RWPE1 (cell line): ENCODE data around the gene C19orf38.

Source experiments
- CTCF ChIA-PET: fragments of 350-600 bp; sonication (Branson Sonifier 250); formaldehyde crosslinking; extraction: SDS; loops from one replicate; lab custom pipeline; 2021; lab: Yijun Ruan, JAX
- POLR2A ChIA-PET: fragments of 400-600 bp; formaldehyde crosslinking; extraction: SDS; loops from one replicate; lab custom pipeline; 2020; ENCODE audit warnings: antibody characterized with exemption; ENCODE audit not compliant: low non-redundant PET; lab: Yijun Ruan, JAX
- DNase-seq: peaks from one replicate; pipeline ENCODE4 v3.0.0; 2012; ENCODE audit warnings: low spot score
- H3K27ac ChIP-seq: fragments of 450-650 bp; 2 replicates; pipeline ENCODE4 v1.5.1; 2017
- TF ChIP-seq, protein P1 (sequence below): fragments of 450-650 bp; conservative IDR thresholded peaks from 2 replicates; pipeline ENCODE4 v1.5.1; 2017; ENCODE audit warnings: low read depth, mild to moderate bottlenecking

The C19orf38 gene

DNA sequence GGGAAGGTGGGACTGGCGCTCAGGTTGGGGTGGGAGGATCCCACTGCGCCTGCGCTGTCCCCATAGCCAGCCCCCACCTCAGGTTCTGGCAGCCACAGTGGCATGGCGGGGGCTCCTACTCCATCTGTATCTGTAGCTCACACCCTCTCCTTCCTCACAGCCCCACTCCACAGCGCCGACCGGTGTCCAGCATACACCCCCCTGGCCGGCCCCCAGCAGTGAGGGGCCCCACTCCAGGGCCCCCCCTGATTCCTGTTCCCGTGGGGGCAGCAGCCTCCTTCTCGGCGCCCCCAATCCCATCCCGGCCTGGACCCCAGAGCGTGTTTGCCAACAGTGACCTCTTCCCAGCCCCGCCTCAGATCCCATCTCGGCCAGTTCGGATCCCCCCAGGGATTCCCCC is 18.2 kb upstream of the C19orf38 start:
- DNase-seq, result no peak
- ChIA-PET CTCF (interaction anchor here (0.6 to 2.0 kb wide), 3 partner anchors 17 to 112 kb away, joined by 3 to 9 read pairs (median 4); partner anchors contain the start of gene DNM2), POLR2A (no interaction called here)
- peak overlapping the region; percentile 41 for H3K27ac ChIP-seq
- TF ChIP-seq, protein P1, sequence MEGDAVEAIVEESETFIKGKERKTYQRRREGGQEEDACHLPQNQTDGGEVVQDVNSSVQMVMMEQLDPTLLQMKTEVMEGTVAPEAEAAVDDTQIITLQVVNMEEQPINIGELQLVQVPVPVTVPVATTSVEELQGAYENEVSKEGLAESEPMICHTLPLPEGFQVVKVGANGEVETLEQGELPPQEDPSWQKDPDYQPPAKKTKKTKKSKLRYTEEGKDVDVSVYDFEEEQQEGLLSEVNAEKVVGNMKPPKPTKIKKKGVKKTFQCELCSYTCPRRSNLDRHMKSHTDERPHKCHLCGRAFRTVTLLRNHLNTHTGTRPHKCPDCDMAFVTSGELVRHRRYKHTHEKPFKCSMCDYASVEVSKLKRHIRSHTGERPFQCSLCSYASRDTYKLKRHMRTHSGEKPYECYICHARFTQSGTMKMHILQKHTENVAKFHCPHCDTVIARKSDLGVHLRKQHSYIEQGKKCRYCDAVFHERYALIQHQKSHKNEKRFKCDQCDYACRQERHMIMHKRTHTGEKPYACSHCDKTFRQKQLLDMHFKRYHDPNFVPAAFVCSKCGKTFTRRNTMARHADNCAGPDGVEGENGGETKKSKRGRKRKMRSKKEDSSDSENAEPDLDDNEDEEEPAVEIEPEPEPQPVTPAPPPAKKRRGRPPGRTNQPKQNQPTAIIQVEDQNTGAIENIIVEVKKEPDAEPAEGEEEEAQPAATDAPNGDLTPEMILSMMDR, result no peak

DNA sequence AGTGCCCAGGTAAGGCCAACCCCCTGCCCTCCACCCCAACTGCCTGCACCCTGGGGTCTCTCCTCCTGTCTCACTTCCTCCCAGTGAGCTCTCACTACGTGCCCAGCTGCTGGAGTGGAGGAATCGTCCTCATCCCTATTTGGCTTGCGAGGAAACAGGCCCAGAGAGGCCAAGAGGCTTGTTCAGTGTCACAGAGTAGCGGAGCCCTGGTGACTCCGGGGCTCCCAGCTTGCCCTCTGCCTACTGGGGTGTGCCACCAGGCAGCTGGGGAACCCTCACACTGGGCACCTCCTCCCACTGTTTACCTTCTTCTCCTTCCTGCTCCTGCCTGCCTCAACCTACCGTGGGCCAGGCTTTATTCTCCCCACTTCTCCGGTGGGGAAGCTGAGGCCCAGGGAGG is 17.8 kb upstream of the C19orf38 start:
- CTCF ChIA-PET, result interaction anchor here (0.5 to 2.0 kb wide), 5 partner anchors 17 to 356 kb away, joined by 3 to 9 read pairs (median 3); partner anchors contain the start of gene DNM2
- peak overlapping the region; percentile 41 for H3K27ac ChIP-seq
- POLR2A ChIA-PET, result no interaction called here
- TF ChIP-seq, protein P1, result no peak
- no peak for DNase-seq

DNA sequence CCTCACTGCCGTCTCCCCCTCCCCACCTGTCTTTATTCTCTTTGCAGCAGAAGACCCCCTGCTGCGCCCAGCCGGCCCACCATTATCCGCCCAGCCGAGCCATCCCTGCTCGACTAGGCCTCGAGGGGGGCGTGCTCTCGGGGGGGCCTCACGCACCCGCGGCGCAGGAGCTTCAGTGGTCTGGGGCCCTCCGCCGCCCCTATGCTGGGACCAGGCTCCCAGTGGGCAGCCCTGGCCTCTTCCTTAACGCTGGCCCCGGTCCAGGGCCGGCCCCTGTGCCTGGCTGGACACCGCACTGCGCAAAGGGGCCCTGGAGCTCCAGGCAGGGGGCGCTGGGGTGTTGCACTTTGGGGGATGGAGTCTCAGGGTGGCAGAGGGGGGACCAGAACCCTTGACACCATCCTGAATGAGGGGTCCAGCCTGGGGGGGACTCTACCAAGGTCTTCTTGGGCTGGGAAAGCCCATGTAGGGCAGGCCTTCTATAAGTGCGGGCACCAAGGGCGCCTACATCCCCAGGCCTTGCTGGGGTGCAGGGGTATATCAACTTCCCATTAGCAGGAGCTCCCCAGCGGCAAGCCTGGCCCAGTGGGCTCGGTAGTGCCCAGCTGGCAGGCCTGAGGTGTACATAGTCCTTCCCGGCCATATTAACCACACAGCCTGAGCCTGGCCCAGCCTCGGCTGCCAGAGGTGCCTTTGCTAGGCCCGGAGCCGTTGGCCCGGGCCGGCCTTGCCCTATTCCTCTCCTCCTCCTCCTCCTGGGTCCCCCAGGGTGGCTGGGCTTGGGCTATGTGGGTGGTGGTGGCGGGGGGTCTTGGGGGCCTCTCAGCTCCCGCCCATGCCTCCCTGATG is 17.1 kb upstream of the C19orf38 start:
- ChIA-PET POLR2A (no interaction called here), CTCF (interaction anchor here (0.5 to 2.0 kb wide), 6 partner anchors 18 to 357 kb away, joined by 3 to 9 read pairs (median 3); partner anchors contain the start of gene DNM2)
- peak overlapping the region; percentile 54 for H3K27ac ChIP-seq
- TF ChIP-seq, protein P1, result no peak
- no peak for DNase-seq

DNA sequence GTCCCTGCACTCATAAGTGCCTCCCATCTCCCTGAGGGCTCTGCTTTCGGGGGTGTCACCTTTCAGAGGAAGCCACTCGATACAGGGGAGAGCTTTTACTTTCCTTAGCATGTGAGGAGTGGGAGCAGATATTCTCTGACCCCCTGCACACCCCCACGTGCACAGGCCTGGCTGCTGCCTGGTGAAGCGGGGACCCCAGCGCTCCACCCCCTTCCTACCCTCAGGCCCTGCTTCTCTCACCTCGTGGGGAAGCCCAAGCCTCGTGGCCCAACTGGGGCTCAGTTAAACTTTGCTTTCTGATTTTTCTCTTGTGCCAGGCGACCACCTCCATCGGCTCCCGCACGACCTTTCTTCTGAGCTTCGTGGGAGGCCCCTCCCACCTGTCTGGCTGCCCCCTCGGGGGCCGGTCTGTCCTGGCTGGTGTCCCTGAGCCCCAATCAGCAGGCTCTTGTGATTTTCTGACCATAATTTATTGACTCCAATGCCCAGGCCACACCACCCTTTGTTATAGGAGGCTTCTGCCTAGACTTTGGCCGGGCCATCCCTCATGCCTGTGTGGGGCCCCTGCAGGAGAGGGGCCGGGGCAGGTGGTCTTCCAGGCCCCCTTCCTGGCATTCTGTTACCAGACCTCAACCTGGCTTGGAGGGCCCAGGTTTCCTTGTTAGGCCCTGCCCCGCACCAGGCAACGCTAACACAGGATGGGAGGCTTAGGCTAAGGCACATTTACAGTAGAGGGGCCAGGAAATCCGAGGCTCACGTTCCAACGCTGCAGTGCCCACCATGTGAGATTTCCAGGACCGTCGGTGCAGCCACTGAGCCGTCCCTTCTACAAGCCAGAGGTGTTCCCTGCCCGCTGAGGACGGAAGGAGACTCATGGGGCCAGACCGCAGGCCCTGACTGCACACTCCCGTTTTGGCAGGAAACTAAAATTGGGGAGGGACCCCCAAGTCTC is 16.0 kb upstream of the C19orf38 start:
- ChIA-PET POLR2A (no interaction called here), CTCF (interaction anchor here (0.6 kb wide), 2 partner anchors 31 to 115 kb away, joined by 3 to 4 read pairs; no protein-coding TSS in a partner anchor)
- H3K27ac ChIP-seq, result peak overlapping the region; percentile 54
- TF ChIP-seq, protein P1, result no peak
- DNase-seq, result no peak

DNA sequence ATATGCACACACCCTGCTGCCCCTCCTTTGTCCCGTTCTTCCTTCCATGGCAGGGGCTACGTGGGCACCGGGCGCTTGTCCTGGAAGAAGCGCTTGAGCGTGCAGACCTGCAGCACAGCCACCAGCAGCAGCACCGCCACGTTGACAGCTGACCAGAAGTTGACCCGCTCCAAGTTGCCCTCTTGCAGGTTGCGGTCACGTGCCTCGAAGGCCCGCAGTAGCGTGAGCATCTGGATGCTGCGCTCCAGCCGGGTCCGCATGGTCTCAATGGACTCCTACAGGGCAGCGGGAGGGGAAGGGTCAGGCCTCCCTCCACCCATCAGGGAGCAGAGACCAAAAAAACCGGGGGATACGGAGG is 15.3 kb upstream of the C19orf38 start:
- CTCF ChIA-PET, result no interaction called here
- TF ChIP-seq, protein P1, result no peak
- peak overlapping the region; percentile 54 for H3K27ac ChIP-seq
- POLR2A ChIA-PET, result no interaction called here
- no peak for DNase-seq
